Naive thymus-derived CD4-positive, alpha-beta T cell (primary cell): ENCODE results near the gene AXL. TPM values are rescaled to one million over a fixed set of nuclear protein-coding genes. Genes with fewer than 3 reads are reported as not detected.

Experiments used
- ATAC-seq: fragments of 150-1000 bp; cut with Tn5 transposase; 2 replicates; pipeline ENCODE4 v1.10.0; 2021; ENCODE audit warnings: mild to moderate bottlenecking, moderate library complexity
- CTCF ChIA-PET: fragments of 350-600 bp; sonication (Branson Sonifier 250); formaldehyde crosslinking; loops from one replicate; lab custom pipeline; 2021; ENCODE audit warnings: antibody characterized with exemption; lab: Charles Lee
- POLR2A ChIA-PET: fragments of 350-600 bp; sonication (Branson Sonifier 250); formaldehyde crosslinking; loops from one replicate; lab custom pipeline; 2021; ENCODE audit warnings: antibody characterized with exemption, inconsistent platforms; lab: Charles Lee
- DNase-seq, 9 donors: peaks; one replicate each; pipeline versions ENCODE4 v3.0.0 to v3.0.0-alpha.2; 2020 to 2022; ENCODE audit warnings: mixed read lengths in 1 of 9
- H3K27ac ChIP-seq: one replicate; pipeline ENCODE4 v1.7.0; 2013; ENCODE audit warnings: mild to moderate bottlenecking, low read depth, low read length, moderate library complexity
- H3K27me3 ChIP-seq, 2 donors: one replicate each; pipeline ENCODE4 v1.7.0; 2013; ENCODE audit warnings: low read length in 2 of 2, mild to moderate bottlenecking in 2 of 2, moderate library complexity in 2 of 2; ENCODE audit not compliant: control insufficient read depth in 2 of 2, insufficient read depth in 2 of 2
- H3K36me3 ChIP-seq, 3 experiments: 1 replicate in 2 of 3; 2 replicates in 1 of 3; pipeline ENCODE4 v1.7.0; 2013; ENCODE audit warnings: low read length in 3 of 3, mild to moderate bottlenecking in 3 of 3, moderate library complexity in 1 of 3; ENCODE audit not compliant: insufficient read depth in 3 of 3, control insufficient read depth in 2 of 3
- H3K4me1 ChIP-seq, 2 donors: one replicate each; pipeline ENCODE4 v1.7.0; 2013; ENCODE audit warnings: low read length in 2 of 2, mild to moderate bottlenecking in 2 of 2, moderate library complexity in 1 of 2; ENCODE audit not compliant: control insufficient read depth in 2 of 2, insufficient read depth in 2 of 2
- H3K4me3 ChIP-seq: 2 replicates; pipeline ENCODE4 v1.7.0; 2013; ENCODE audit warnings: mild to moderate bottlenecking, low read length
- H3K9me3 ChIP-seq, 3 experiments: 1 replicate in 2 of 3; 2 replicates in 1 of 3; pipeline ENCODE4 v1.7.0; 2013; ENCODE audit warnings: low read length in 3 of 3; ENCODE audit not compliant: control insufficient read depth in 2 of 3
- H3K27ac Mint-ChIP-seq, 9 donors: one replicate each; pipeline ENCODE4 v1.8.0; 2020 to 2022; ENCODE audit warnings: mixed read lengths in 9 of 9, mild to moderate bottlenecking in 8 of 9, moderate library complexity in 5 of 9, inconsistent platforms in 2 of 9
- H3K27me3 Mint-ChIP-seq, 5 donors: one replicate each; pipeline ENCODE4 v1.8.0; 2021 to 2022; ENCODE audit warnings: mixed read lengths in 5 of 5, mild to moderate bottlenecking in 1 of 5
- H3K36me3 Mint-ChIP-seq, 5 donors: one replicate each; pipeline ENCODE4 v1.8.0; 2020 to 2022; ENCODE audit warnings: mixed read lengths in 5 of 5, mild to moderate bottlenecking in 3 of 5, inconsistent platforms in 1 of 5
- H3K4me1 Mint-ChIP-seq, 7 donors: one replicate each; pipeline ENCODE4 v1.8.0; 2020 to 2022; ENCODE audit warnings: mixed read lengths in 7 of 7, mild to moderate bottlenecking in 3 of 7, inconsistent platforms in 1 of 7
- H3K4me3 Mint-ChIP-seq, 10 donors: one replicate each; pipeline ENCODE4 v1.8.0; 2020 to 2022; ENCODE audit warnings: mild to moderate bottlenecking in 10 of 10, mixed read lengths in 10 of 10, moderate library complexity in 6 of 10, inconsistent platforms in 2 of 10
- H3K9me3 Mint-ChIP-seq, 11 donors: one replicate each; pipeline ENCODE4 v1.8.0; 2020 to 2022; ENCODE audit warnings: mixed read lengths in 11 of 11, mild to moderate bottlenecking in 4 of 11, inconsistent platforms in 1 of 11, moderate library complexity in 1 of 11
- intact Hi-C, 2 donors: fragments of 100-400 bp; cut with micrococcal nuclease; formaldehyde crosslinking; loops; one replicate each; pipeline ENCODE4 v1.15.1; 2023
- polyA plus RNA-seq, 2 donors: library from polyadenylated mRNA; unstranded; fragments of 300-500 nt; fragmentation: Illumina TruSeq; gene quantifications; one replicate each; pipeline ENCODE4 v1.2.3, GENCODE V29; 2021
- total RNA-seq, 6 experiments: library from RNA in 5 of 6; stranded (reverse) in 5 of 6; gene quantifications; 1 replicate in 5 of 6; 2 replicates in 1 of 6; pipeline ENCODE4 v1.2.3 and lab custom pipeline; 2021 to 2026

Gene AXL
- total and polyA plus RNA-seq, 7 experiments from 2014 or later, result 0.12 to 0.54 (median 0.24) TPM; not detected in 1

DNA sequence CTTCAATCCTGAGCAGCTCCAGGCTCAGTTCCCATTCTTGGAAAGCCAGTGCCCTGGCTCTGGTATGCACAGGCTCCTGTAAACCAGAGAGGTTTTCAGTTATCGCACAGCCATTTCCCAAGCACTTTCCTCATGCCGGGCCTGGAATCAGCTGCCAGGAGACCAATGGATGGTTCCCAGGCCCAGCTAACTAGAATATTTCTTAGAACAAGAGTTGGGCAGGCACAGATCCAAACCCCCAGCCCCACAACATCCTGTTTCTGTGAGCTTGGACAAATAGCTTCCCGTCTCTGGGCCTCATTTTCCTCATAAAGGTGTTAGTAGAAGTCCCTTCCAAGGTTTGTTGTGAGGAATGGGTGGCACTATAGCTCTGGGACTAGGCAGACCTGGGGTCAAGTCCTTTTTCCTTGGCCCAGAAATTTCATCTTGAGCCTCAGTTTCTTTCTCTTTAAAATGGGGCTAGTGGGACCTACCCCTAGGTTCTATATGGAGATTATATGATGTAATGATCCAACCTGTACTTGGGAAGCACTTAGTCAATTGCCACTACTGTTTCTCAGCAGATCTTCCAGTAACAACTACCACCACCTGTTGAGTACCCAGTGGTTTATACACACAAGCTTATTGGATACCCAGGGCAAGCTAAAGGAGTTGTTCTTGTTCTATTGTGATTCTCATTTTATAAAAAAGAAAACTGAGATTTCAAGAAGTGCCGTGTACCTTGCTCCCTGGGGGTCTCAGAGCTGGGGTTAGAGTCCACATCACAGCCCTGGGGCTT, 85.9 kb downstream of the AXL start:
- Mint-ChIP-seq H3K36me3 (peaks cover 4 to 59% (median 23%) of the 10 kb centered on the region in 5 donors), H3K4me1 (peaks cover 65 to 97% (median 83%) of the 10 kb centered on the region in 7 donors), H3K27me3 (no peaks in the 10 kb centered on the region), H3K4me3 (peak overlapping the region in 9 of 10 donors; percentile 21 to 95 (median 45)), H3K27ac (peak overlapping the region; percentile 89 to 99 (median 98)), H3K9me3 (peaks cover 0 to 4% (median 0%) of the 10 kb centered on the region in 11 donors)
- DNase-seq (no peak), ATAC-seq (no peak)
- ChIA-PET POLR2A (interaction anchor here (0.6 to 15.1 kb wide), 10 partner anchors 11 to 506 kb away, joined by 3 to 339 read pairs (median 4); partner anchors contain the start of genes EGLN2, HNRNPUL1 and TGFB1), CTCF (interaction anchor here (0.7 to 7.2 kb wide), 5 partner anchors 11 to 101 kb away, joined by 3 to 78 read pairs (median 9); partner anchors contain the start of gene HNRNPUL1)
- no peaks in the 10 kb centered on the region for H3K27me3 ChIP-seq
- H3K27ac ChIP-seq, result peak overlapping the region; percentile 74
- intact Hi-C loops, result loop anchor here (5.0 kb wide), 5 partner anchors 178 to 588 kb away; partner anchors contain the start of genes COQ8B (in 1 of the 2) and ITPKC (in 1 of the 2)
- no peaks in the 10 kb centered on the region for H3K9me3 ChIP-seq
- peaks cover 93 to 94% of the 10 kb centered on the region in 2 donors for H3K4me1 ChIP-seq
- peaks cover 14 to 57% (median 21%) of the 10 kb centered on the region in 3 experiments for H3K36me3 ChIP-seq
- H3K4me3 ChIP-seq, result no peak overlapping the region

DNA sequence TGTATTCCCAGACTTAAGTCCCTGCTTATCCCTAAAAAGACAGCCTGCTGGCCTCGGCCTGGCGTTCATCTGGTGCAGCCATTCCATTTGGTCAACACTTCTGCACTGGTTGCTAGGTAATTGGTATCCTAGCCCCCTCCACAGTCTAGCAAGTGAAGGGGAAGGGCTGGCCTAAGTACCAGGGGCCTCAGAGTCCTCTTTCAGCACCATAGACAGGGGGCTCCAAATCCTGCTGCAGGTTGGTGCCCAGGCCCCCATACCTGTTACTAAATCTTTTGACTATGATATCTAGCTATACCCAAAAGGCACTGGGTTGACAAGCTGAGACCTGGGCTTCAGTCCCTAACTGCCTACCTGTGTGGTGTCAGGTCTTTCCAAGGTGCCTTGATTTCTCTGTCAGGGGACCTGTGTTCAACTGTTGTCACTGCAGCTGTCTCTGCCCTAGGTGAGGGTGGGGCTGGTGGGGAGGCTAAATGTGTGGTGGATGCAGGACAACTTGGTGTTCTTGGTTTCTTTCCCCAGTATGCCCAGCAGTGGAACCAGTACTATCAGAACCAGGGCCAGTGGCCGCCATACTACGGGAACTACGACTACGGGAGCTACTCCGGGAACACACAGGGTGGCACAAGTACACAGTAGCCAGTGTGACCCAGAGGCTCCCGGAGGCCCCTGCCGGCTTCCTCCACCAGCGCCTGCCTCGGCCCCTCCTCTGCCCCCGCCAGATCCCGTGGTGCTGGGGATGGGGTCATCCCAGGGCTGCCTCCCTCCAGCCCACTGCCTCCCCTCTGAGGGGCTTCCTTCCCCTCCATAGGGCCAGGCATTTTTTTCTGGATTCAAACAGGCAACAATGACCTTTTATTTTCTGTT, 87.1 kb downstream of the AXL start:
- H3K27ac ChIP-seq, result peak overlapping the region; percentile 87
- POLR2A ChIA-PET, result interaction anchor here (0.8 to 15.1 kb wide), 10 partner anchors 11 to 101 kb away, joined by 3 to 339 read pairs (median 6); partner anchors contain the start of genes HNRNPUL1 and TGFB1
- Mint-ChIP-seq H3K4me1 (peaks cover 64 to 97% (median 81%) of the 10 kb centered on the region in 7 donors), H3K27me3 (peaks cover 0 to 3% (median 0%) of the 10 kb centered on the region in 5 donors), H3K4me3 (peak overlapping the region; percentile 85 to 100 (median 96)), H3K27ac (peak overlapping the region; percentile 94 to 99 (median 98)), H3K36me3 (peaks cover 4 to 57% (median 23%) of the 10 kb centered on the region in 5 donors), H3K9me3 (peaks cover 0 to 13% (median 0%) of the 10 kb centered on the region in 11 donors)
- CTCF ChIA-PET, result interaction anchor here (1.1 to 7.2 kb wide), 4 partner anchors 8 to 102 kb away, joined by 6 to 78 read pairs (median 10); partner anchors contain the start of gene HNRNPUL1
- H3K27me3 ChIP-seq, result no peaks in the 10 kb centered on the region
- ATAC-seq, result no peak
- peak overlapping the region; percentile 46 for H3K4me3 ChIP-seq
- H3K36me3 ChIP-seq, result peaks cover 14 to 51% (median 14%) of the 10 kb centered on the region in 3 experiments
- H3K9me3 ChIP-seq, result no peaks in the 10 kb centered on the region
- no peak for DNase-seq
- intact Hi-C loops, result loop anchor here (5.0 kb wide), 5 partner anchors 179 to 589 kb away; partner anchors contain the start of genes COQ8B (in 1 of the 2) and ITPKC (in 1 of the 2)
- H3K4me1 ChIP-seq, result peaks cover 89 to 90% of the 10 kb centered on the region in 2 donors

DNA sequence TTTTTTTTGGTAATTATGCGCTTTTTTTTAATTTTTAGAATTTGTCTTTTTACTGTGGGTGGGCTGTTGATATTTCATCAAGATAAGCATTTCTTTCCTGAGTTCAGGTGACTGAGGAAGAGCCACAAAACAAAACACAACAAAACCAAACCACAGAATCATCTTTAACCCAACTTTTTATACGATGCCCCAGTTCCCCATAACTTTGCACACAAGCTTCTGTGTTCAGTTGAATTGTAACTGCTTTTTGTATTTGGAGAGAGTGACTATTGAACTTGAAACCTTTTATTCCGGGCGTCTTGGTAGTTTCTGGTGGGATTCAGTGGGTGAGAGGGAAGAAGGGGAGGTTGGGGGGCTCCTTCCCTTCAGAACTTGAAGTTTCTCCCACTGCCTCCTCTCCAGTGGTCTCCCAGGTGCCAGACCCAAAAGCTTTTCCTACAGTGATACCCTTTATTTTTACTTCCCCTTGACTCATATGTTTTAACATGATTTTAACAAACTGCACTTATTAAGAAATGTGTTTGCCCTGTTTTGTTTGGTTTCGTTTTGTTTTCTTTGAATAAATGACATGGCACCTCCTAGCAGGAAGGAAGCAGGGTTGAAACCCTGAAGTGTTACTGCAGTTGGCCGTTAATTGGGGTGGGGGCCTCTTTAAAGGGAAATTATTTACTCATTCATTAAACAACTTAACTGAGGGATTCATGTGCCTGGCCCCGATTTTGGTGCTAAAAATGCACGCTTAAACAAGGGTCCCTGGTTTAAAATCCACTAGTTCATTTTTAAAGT, 88.3 kb downstream of the AXL start:
- Histone ChIP-seq H3K36me3 (peaks cover 14 to 43% (median 14%) of the 10 kb centered on the region in 3 experiments), H3K27ac (peak overlapping the region; percentile 87), H3K9me3 (no peaks in the 10 kb centered on the region), H3K27me3 (no peaks in the 10 kb centered on the region), H3K4me1 (peaks cover 80 to 83% of the 10 kb centered on the region in 2 donors), H3K4me3 (peak overlapping the region; percentile 46)
- Mint-ChIP-seq H3K36me3 (peaks cover 4 to 55% (median 17%) of the 10 kb centered on the region in 5 donors), H3K4me1 (peaks cover 58 to 97% (median 82%) of the 10 kb centered on the region in 7 donors), H3K4me3 (peak overlapping the region; percentile 85 to 100 (median 96)), H3K27me3 (peaks cover 0 to 3% (median 0%) of the 10 kb centered on the region in 5 donors), H3K9me3 (peaks cover 0 to 13% (median 0%) of the 10 kb centered on the region in 11 donors), H3K27ac (peak overlapping the region; percentile 94 to 99 (median 98))
- CTCF ChIA-PET, result interaction anchor here (0.9 to 7.2 kb wide), 11 partner anchors 9 to 180 kb away, joined by 3 to 78 read pairs (median 6); partner anchors contain the start of genes B9D2 and HNRNPUL1
- POLR2A ChIA-PET, result interaction anchor here (0.6 to 15.1 kb wide), 14 partner anchors 9 to 1210 kb away, joined by 3 to 339 read pairs (median 4); partner anchors contain the start of genes B9D2, HNRNPUL1 and TGFB1
- DNase-seq, result peak in 6 of 9 donors; percentile 51 to 75 (median 69)
- intact Hi-C loops, result loop anchor here (1.0 to 5.0 kb wide), 7 partner anchors 8 to 590 kb away; partner anchors contain the start of genes COQ8B (in 1 of the 2) and ITPKC (in 1 of the 2)
- peak; percentile 24 for ATAC-seq

DNA sequence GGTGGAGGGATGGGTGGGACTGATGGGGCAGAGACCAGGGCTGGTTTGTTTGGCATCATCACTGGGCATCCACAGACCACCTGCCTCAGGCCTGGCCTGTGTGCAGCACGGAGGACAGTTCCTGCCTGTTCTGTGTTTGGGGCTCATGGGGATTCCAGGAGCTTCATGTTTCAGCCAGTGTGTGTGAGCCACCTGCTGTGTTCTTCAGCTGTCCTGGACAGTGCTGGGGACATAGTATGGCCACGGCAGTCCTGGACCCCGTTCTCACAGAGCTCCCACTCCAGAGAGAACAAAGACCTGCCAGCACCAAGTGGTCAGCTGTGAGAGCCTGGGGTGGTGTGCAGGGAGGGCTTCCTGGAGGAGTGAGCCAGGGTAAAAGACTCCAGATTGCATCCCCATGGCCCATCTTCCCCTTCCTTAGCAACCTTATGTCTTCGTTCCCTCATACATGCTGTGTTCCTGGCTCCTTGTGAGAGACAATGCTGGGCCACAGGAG, 89.0 kb downstream of the AXL start:
- peak overlapping the region; percentile 46 for H3K4me3 ChIP-seq
- intact Hi-C loops, result loop anchor here (1.0 to 5.0 kb wide), 19 partner anchors 9 to 645 kb away; partner anchors contain the start of genes COQ8B (in 1 of the 2) and ITPKC (in 1 of the 2)
- ATAC-seq, result no peak

More for the DNA sequence above, 89.0 kb downstream of the AXL start:
- no peak for DNase-seq
- peaks cover 4 to 49% (median 14%) of the 10 kb centered on the region in 5 donors for H3K36me3 Mint-ChIP-seq
- Histone ChIP-seq H3K27ac (peak overlapping the region; percentile 87), H3K27me3 (no peaks in the 10 kb centered on the region), H3K4me1 (peaks cover 73 to 77% of the 10 kb centered on the region in 2 donors), H3K36me3 (peaks cover 14 to 43% (median 14%) of the 10 kb centered on the region in 3 experiments), H3K9me3 (no peaks in the 10 kb centered on the region)
- peaks cover 52 to 97% (median 78%) of the 10 kb centered on the region in 7 donors for H3K4me1 Mint-ChIP-seq
- peak overlapping the region; percentile 94 to 99 (median 98) for H3K27ac Mint-ChIP-seq
- peak overlapping the region; percentile 93 to 100 (median 96) for H3K4me3 Mint-ChIP-seq
- CTCF ChIA-PET, result interaction anchor here (0.9 to 7.2 kb wide), 15 partner anchors 10 to 181 kb away, joined by 3 to 78 read pairs (median 5); partner anchors contain the start of genes B9D2 and HNRNPUL1
- peaks cover 0 to 13% (median 0%) of the 10 kb centered on the region in 11 donors for H3K9me3 Mint-ChIP-seq
- H3K27me3 Mint-ChIP-seq, result peaks cover 0 to 3% (median 0%) of the 10 kb centered on the region in 5 donors
- POLR2A ChIA-PET, result interaction anchor here (0.6 to 15.1 kb wide), 15 partner anchors 8 to 337 kb away, joined by 3 to 339 read pairs (median 4); partner anchors contain the start of genes B9D2, HNRNPUL1 and TGFB1
